ENCODE results near the gene RNF145. TPM values are rescaled to one million over a fixed set of nuclear protein-coding genes. Genes with fewer than 3 reads are reported as not detected.

RNF145 gene
- total and polyA plus RNA-seq, 4 donors: 70.0 to 240 (median 177) TPM

- TF ChIP-seq CTCF (IDR thresholded peaks at IDR 0.05; ENCODE audit: control extremely low read depth, extremely low read depth): no peak
- peak in 2 of 3 donors; percentile 26 to 54 for DNase-seq
- H3K4me3 ChIP-seq: no peak overlapping the region
- no peak for ATAC-seq (ENCODE audit: insufficient read depth, low FRiP score)
- peaks cover 1 to 8% (median 6%) of the 10 kb centered on the region in 4 donors for H3K36me3 ChIP-seq (ENCODE audit: control insufficient read depth in 4 of 4, insufficient read depth in 4 of 4, low read length in 4 of 4)
- H3K27ac ChIP-seq (ENCODE audit: low read depth in 1 of 2, low read length in 1 of 2): peak overlapping the region in 1 of 2 donors; percentile 33
- peaks cover 0 to 34% (median 6%) of the 10 kb centered on the region in 5 donors for H3K4me1 ChIP-seq (ENCODE audit: control insufficient read depth in 5 of 5, insufficient read depth in 5 of 5, low read length in 5 of 5)
- H3K9ac ChIP-seq (ENCODE audit: insufficient read depth in 1 of 2, low read length in 2 of 2): no peak overlapping the region
- no peaks in the 10 kb centered on the region for H3K9me3 ChIP-seq (ENCODE audit: control insufficient read depth in 4 of 4, insufficient read depth in 3 of 4, low read length in 3 of 4)
- no peaks in the 10 kb centered on the region for H3K27me3 ChIP-seq (ENCODE audit: control insufficient read depth in 3 of 3, insufficient read depth in 3 of 3, low read length in 2 of 3)
Observed at GRCh38 chr5:159174511-159175168, 34.7 kb downstream of the RNF145 start.

GRCh38 chr5:159171274-159171673 lies 38.1 kb downstream of the RNF145 start:
- 47 to 77% methylated on average over 3 of the region's 3 CpGs for WGBS, 2 donors
- TF ChIP-seq CTCF (IDR thresholded peaks at IDR 0.05; ENCODE audit: control extremely low read depth, extremely low read depth): no peak
- Histone ChIP-seq H3K9me3 (ENCODE audit: control insufficient read depth in 4 of 4, insufficient read depth in 3 of 4, low read length in 3 of 4) (no peaks in the 10 kb centered on the region), H3K4me1 (ENCODE audit: control insufficient read depth in 5 of 5, insufficient read depth in 5 of 5, low read length in 5 of 5) (peaks cover 0 to 23% (median 3%) of the 10 kb centered on the region in 5 donors), H3K9ac (ENCODE audit: insufficient read depth in 1 of 2, low read length in 2 of 2) (no peak overlapping the region), H3K4me3 (no peak overlapping the region), H3K36me3 (ENCODE audit: control insufficient read depth in 4 of 4, insufficient read depth in 4 of 4, low read length in 4 of 4) (peaks cover 4 to 7% (median 6%) of the 10 kb centered on the region in 4 donors), H3K27me3 (ENCODE audit: control insufficient read depth in 3 of 3, insufficient read depth in 3 of 3, low read length in 2 of 3) (no peaks in the 10 kb centered on the region), H3K27ac (ENCODE audit: low read depth in 1 of 2, low read length in 1 of 2) (no peak overlapping the region)
- no peak for ATAC-seq (ENCODE audit: insufficient read depth, low FRiP score)
- DNase-seq: no peak

GRCh38 chr5:159170021-159170420 lies 39.3 kb downstream of the RNF145 start:
- H3K27me3 ChIP-seq (ENCODE audit: control insufficient read depth in 3 of 3, insufficient read depth in 3 of 3, low read length in 2 of 3): no peaks in the 10 kb centered on the region
- no peak overlapping the region for H3K4me3 ChIP-seq
- DNase-seq (no peak), ATAC-seq (ENCODE audit: insufficient read depth, low FRiP score) (no peak)
- H3K36me3 ChIP-seq (ENCODE audit: control insufficient read depth in 4 of 4, insufficient read depth in 4 of 4, low read length in 4 of 4): peaks cover 4 to 7% (median 6%) of the 10 kb centered on the region in 4 donors
- no peak overlapping the region for H3K27ac ChIP-seq (ENCODE audit: low read depth in 1 of 2, low read length in 1 of 2)
- H3K9ac ChIP-seq (ENCODE audit: insufficient read depth in 1 of 2, low read length in 2 of 2): no peak overlapping the region
- no peaks in the 10 kb centered on the region for H3K9me3 ChIP-seq (ENCODE audit: control insufficient read depth in 4 of 4, insufficient read depth in 3 of 4, low read length in 3 of 4)
- TF ChIP-seq CTCF (IDR thresholded peaks at IDR 0.05; ENCODE audit: control extremely low read depth, extremely low read depth): no peak
- peaks cover 0 to 16% (median 3%) of the 10 kb centered on the region in 5 donors for H3K4me1 ChIP-seq (ENCODE audit: control insufficient read depth in 5 of 5, insufficient read depth in 5 of 5, low read length in 5 of 5)

GRCh38 chr5:159166416-159166815 lies 42.9 kb downstream of the RNF145 start:
- TF ChIP-seq CTCF (IDR thresholded peaks at IDR 0.05; ENCODE audit: control extremely low read depth, extremely low read depth): no peak
- no peak for DNase-seq
- H3K27ac ChIP-seq (ENCODE audit: low read depth in 1 of 2, low read length in 1 of 2): no peak overlapping the region
- H3K4me3 ChIP-seq: no peak overlapping the region
- no peak overlapping the region for H3K9ac ChIP-seq (ENCODE audit: insufficient read depth in 1 of 2, low read length in 2 of 2)
- peaks cover 0 to 5% (median 0%) of the 10 kb centered on the region in 5 donors for H3K4me1 ChIP-seq (ENCODE audit: control insufficient read depth in 5 of 5, insufficient read depth in 5 of 5, low read length in 5 of 5)
- WGBS, 2 donors: 97 to 99% methylated on average over 2 of the region's 2 CpGs
- no peaks in the 10 kb centered on the region for H3K27me3 ChIP-seq (ENCODE audit: control insufficient read depth in 3 of 3, insufficient read depth in 3 of 3, low read length in 2 of 3)
- H3K9me3 ChIP-seq (ENCODE audit: control insufficient read depth in 4 of 4, insufficient read depth in 3 of 4, low read length in 3 of 4): no peaks in the 10 kb centered on the region
- ATAC-seq (ENCODE audit: insufficient read depth, low FRiP score): no peak
- peaks cover 2 to 16% (median 6%) of the 10 kb centered on the region in 4 donors for H3K36me3 ChIP-seq (ENCODE audit: control insufficient read depth in 4 of 4, insufficient read depth in 4 of 4, low read length in 4 of 4)
